MM.1S (cell line): Measurements from ENCODE around the gene OAS3.

Experiments used
- DNase-seq: peaks from one replicate; pipeline ENCODE4 v3.0.0-alpha.2; 2015
- H2AFZ ChIP-seq: fragments of 300-600 bp; sonication (generic); 2 replicates; pipeline ENCODE4 v1.6.0; 2016; ENCODE audit warnings: antibody characterized with exemption, low read length
- H3F3A ChIP-seq: fragments of 300-600 bp; sonication (generic); 2 replicates; pipeline ENCODE4 v1.6.1; 2016; ENCODE audit warnings: mild to moderate bottlenecking, antibody characterized with exemption, low read length, moderate library complexity, mixed read lengths; ENCODE audit not compliant: insufficient read depth
- H3K27ac ChIP-seq: fragments of 300-600 bp; sonication (generic); 2 replicates; pipeline ENCODE4 v1.5.1; 2016; ENCODE audit warnings: mild to moderate bottlenecking, low read length
- H3K27me3 ChIP-seq: fragments of 300-600 bp; sonication (generic); replicated peaks from 2 replicates; pipeline ENCODE4 v1.6.0; 2016; ENCODE audit warnings: low read length; ENCODE audit not compliant: insufficient read depth
- H3K36me3 ChIP-seq: fragments of 300-600 bp; sonication (generic); replicated peaks from 2 replicates; pipeline ENCODE4 v1.6.1; 2016; ENCODE audit warnings: mild to moderate bottlenecking, low read length, mixed read lengths; ENCODE audit not compliant: insufficient read depth
- H3K4me1 ChIP-seq: fragments of 300-600 bp; sonication (generic); 2 replicates; pipeline ENCODE4 v1.6.1; 2016; ENCODE audit warnings: low read length, mixed read lengths
- H3K4me2 ChIP-seq: fragments of 300-600 bp; sonication (generic); 2 replicates; pipeline ENCODE4 v1.6.0; 2016; ENCODE audit warnings: low read depth, low read length
- H3K4me3 ChIP-seq: fragments of 300-600 bp; sonication (generic); 2 replicates; pipeline ENCODE4 v1.5.1; 2016; ENCODE audit warnings: low read length, mixed read lengths
- H3K79me2 ChIP-seq: fragments of 300-600 bp; sonication (generic); 2 replicates; pipeline ENCODE4 v1.6.1; 2016; ENCODE audit warnings: mixed run types, low read length, mixed read lengths
- H3K9ac ChIP-seq: fragments of 300-600 bp; sonication (generic); 2 replicates; pipeline ENCODE4 v1.6.1; 2016; ENCODE audit warnings: low read length, mixed read lengths
- H3K9me2 ChIP-seq: fragments of 300-600 bp; sonication (generic); replicated peaks from 2 replicates; pipeline ENCODE4 v1.6.1; 2016; ENCODE audit warnings: mild to moderate bottlenecking, low read length, mixed read lengths; ENCODE audit not compliant: insufficient read depth
- H3K9me3 ChIP-seq: fragments of 300-600 bp; sonication (generic); replicated peaks from 2 replicates; pipeline ENCODE4 v1.6.1; 2016; ENCODE audit warnings: mild to moderate bottlenecking, low read length, mixed read lengths; ENCODE audit not compliant: insufficient read depth
- H4K20me1 ChIP-seq: fragments of 300-600 bp; sonication (generic); 2 replicates; pipeline ENCODE4 v1.6.1; 2016; ENCODE audit warnings: mild to moderate bottlenecking, low read length, moderate library complexity, mixed read lengths; ENCODE audit not compliant: insufficient read depth
- EZH2 ChIP-seq: fragments of 300-600 bp; sonication (generic); optimal IDR thresholded peaks from 2 replicates; pipeline ENCODE3; 2017; ENCODE audit warnings: low read depth, mild to moderate bottlenecking, antibody characterized with exemption, low read length, mixed read lengths
- EZH2phosphoT487 ChIP-seq: fragments of 300-600 bp; sonication (generic); IDR thresholded peaks from 2 replicates; pipeline ENCODE4 v1.6.1; 2018; ENCODE audit warnings: antibody characterized with exemption, low read length
- TF ChIP-seq, protein P1 (sequence below): fragments of 300-600 bp; sonication (generic); IDR thresholded peaks from 2 replicates; pipeline ENCODE4 v1.5.1; 2016; ENCODE audit warnings: antibody characterized with exemption, low read length, mixed read lengths

The OAS3 gene

DNA sequence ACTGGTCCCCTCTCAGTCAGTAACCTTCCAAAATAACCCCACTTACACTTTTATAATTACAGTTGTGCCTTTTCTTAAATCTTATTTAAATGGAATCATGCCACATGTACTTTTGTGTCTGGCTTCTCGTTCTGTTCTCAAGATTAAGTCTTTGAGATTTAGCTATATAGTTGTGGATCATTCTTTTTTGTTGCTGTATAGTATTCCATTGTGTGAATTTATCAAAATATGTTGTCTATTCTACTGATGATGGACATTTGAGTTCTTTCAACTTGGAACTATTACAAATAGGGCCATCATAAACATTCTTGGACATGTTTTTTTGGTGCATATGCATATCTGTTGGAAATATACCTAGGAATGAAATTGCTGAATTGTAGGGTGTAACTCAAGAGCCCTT, 9.0 kb downstream of the OAS3 start:
- H3K9ac ChIP-seq = no peak overlapping the region
- H3K9me3 ChIP-seq = no peaks in the 10 kb centered on the region
- H3K27ac ChIP-seq = no peak overlapping the region
- no peak overlapping the region for H2AFZ ChIP-seq
- H3K4me2 ChIP-seq = no peak overlapping the region
- no peaks in the 10 kb centered on the region for H3K9me2 ChIP-seq
- no peak overlapping the region for H3K4me3 ChIP-seq
- no peaks in the 10 kb centered on the region for H3F3A ChIP-seq
- TF ChIP-seq EZH2phosphoT487 = no peak
- TF ChIP-seq, protein P1, sequence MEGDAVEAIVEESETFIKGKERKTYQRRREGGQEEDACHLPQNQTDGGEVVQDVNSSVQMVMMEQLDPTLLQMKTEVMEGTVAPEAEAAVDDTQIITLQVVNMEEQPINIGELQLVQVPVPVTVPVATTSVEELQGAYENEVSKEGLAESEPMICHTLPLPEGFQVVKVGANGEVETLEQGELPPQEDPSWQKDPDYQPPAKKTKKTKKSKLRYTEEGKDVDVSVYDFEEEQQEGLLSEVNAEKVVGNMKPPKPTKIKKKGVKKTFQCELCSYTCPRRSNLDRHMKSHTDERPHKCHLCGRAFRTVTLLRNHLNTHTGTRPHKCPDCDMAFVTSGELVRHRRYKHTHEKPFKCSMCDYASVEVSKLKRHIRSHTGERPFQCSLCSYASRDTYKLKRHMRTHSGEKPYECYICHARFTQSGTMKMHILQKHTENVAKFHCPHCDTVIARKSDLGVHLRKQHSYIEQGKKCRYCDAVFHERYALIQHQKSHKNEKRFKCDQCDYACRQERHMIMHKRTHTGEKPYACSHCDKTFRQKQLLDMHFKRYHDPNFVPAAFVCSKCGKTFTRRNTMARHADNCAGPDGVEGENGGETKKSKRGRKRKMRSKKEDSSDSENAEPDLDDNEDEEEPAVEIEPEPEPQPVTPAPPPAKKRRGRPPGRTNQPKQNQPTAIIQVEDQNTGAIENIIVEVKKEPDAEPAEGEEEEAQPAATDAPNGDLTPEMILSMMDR = no peak
- no peak for TF ChIP-seq EZH2
- H4K20me1 ChIP-seq = no peaks in the 10 kb centered on the region
- H3K4me1 ChIP-seq = no peaks in the 10 kb centered on the region
- DNase-seq = no peak
- H3K27me3 ChIP-seq = no peaks in the 10 kb centered on the region
- no peaks in the 10 kb centered on the region for H3K79me2 ChIP-seq
- H3K36me3 ChIP-seq = no peaks in the 10 kb centered on the region

DNA sequence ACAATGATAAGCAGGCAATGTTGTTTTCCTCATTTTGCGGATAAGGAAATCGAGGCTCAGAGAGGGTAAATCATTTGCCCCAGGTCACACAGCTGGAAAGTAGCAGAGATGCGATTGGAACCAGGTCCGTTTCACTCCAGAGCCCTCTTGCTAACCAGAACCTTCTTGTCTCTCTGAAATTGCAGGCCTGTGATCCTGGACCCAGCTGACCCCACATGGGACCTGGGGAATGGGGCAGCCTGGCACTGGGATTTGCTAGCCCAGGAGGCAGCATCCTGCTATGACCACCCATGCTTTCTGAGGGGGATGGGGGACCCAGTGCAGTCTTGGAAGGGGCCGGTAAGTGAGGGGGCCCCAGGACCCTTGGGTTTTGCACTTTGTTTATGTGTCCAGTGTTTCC, 9.5 kb downstream of the OAS3 start:
- no peak for DNase-seq
- no peaks in the 10 kb centered on the region for H3K4me1 ChIP-seq
- H3K27ac ChIP-seq = no peak overlapping the region
- H3K4me2 ChIP-seq = no peak overlapping the region
- no peak overlapping the region for H3K9ac ChIP-seq
- no peaks in the 10 kb centered on the region for H3K79me2 ChIP-seq
- no peaks in the 10 kb centered on the region for H3K9me3 ChIP-seq
- no peak for TF ChIP-seq EZH2
- TF ChIP-seq EZH2phosphoT487 = no peak
- TF ChIP-seq, protein P1 = no peak
- no peak overlapping the region for H3K4me3 ChIP-seq
- no peaks in the 10 kb centered on the region for H3K36me3 ChIP-seq
- H3K9me2 ChIP-seq = no peaks in the 10 kb centered on the region
- H2AFZ ChIP-seq = no peak overlapping the region
- no peaks in the 10 kb centered on the region for H3F3A ChIP-seq
- no peaks in the 10 kb centered on the region for H4K20me1 ChIP-seq
- no peaks in the 10 kb centered on the region for H3K27me3 ChIP-seq

DNA sequence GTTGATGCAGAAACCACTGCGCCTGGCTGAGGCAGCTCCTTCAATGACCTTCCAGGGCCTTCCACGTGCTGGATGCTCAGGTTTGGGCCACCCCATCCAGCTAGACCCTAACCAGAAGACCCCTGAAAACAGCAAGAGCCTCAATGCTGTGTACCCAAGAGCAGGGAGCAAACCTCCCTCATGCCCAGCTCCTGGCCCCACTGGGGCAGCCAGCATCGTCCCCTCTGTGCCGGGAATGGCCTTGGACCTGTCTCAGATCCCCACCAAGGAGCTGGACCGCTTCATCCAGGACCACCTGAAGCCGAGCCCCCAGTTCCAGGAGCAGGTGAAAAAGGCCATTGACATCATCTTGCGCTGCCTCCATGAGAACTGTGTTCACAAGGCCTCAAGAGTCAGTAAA, 10.5 kb downstream of the OAS3 start:
- Histone ChIP-seq H3K36me3 (no peaks in the 10 kb centered on the region), H3K79me2 (no peaks in the 10 kb centered on the region), H3K9me3 (no peaks in the 10 kb centered on the region), H3K9me2 (no peaks in the 10 kb centered on the region), H3K9ac (no peak overlapping the region), H3K27me3 (no peaks in the 10 kb centered on the region), H3K4me1 (no peaks in the 10 kb centered on the region), H3F3A (no peaks in the 10 kb centered on the region), H4K20me1 (no peaks in the 10 kb centered on the region), H3K27ac (no peak overlapping the region), H3K4me2 (no peak overlapping the region), H3K4me3 (no peak overlapping the region), H2AFZ (no peak overlapping the region)
- no peak for DNase-seq
- TF ChIP-seq EZH2 (no peak), EZH2phosphoT487 (no peak)
- TF ChIP-seq, protein P1 = no peak
